ENCODE results near the gene FAIM2.

Gene FAIM2

GRCh38 chr12:49903700-49904423 lies at the start of gene FAIM2:
TSS of gene FAIM2 (minus strand) at chr12:49903900. CDS start at chr12:49903792, 108 bp downstream.
- DNase-seq (ENCODE audit: low spot score) = peak; percentile 29

DNA sequence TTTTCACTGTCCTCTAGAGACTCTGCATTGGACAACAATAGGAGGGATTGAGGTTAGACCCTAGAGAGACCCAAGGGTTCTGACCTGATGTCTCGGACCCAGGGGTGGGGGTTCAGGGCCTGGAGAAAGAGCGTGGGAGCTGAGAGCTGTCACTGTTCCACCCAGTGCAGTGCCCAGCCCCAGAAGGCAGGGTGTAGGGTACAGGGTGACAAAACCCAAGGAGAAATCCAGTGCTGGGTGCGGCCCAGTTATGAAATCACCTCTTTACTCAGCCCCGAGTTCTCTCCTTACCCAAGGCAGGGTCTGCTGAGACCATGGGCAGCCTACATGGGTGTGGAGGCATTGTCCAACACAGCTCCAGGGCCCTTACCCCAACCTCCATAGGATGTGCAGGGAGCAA lies 49.5 kb upstream of the FAIM2 start:
- no peak for DNase-seq (ENCODE audit: low spot score)

- DNase-seq (ENCODE audit: low spot score) = no peak
These were observed 48.8 kb upstream of the FAIM2 start for GRCh38 chr12:49952391-49953055.

- DNase-seq (ENCODE audit: low spot score) = no peak
These were observed 47.9 kb upstream of the FAIM2 start for GRCh38 chr12:49951411-49952240.

- no peak for DNase-seq (ENCODE audit: low spot score)
These were observed 46.9 kb upstream of the FAIM2 start, which contains the start of gene AQP2 for GRCh38 chr12:49950273-49951251. TSS of gene AQP2 (plus strand) at chr12:49950737. CDS start at chr12:49950831, 94 bp downstream.

DNA sequence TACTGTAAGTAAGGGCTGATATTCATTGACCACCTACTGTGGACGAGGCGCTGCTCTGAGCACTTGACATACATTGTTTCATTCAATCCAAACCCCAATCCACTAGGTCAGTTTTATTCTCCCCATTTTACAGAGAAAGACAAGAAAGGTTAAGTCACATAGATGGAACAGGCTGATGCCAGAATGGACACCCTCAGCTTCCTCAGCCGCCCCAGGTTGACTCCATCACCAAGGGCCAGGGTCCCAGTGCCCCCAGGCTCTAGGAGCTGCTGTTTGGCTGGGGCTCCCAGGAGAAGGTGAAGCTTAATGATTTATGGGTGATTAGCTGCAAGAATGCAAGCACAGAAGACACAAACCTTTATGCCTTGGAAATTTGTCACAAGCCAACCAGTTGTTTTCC lies 46.2 kb upstream of the FAIM2 start:
- no peak for DNase-seq (ENCODE audit: low spot score)

- no peak for DNase-seq (ENCODE audit: low spot score)
These were observed 45.5 kb upstream of the FAIM2 start for GRCh38 chr12:49948866-49949845.

DNA sequence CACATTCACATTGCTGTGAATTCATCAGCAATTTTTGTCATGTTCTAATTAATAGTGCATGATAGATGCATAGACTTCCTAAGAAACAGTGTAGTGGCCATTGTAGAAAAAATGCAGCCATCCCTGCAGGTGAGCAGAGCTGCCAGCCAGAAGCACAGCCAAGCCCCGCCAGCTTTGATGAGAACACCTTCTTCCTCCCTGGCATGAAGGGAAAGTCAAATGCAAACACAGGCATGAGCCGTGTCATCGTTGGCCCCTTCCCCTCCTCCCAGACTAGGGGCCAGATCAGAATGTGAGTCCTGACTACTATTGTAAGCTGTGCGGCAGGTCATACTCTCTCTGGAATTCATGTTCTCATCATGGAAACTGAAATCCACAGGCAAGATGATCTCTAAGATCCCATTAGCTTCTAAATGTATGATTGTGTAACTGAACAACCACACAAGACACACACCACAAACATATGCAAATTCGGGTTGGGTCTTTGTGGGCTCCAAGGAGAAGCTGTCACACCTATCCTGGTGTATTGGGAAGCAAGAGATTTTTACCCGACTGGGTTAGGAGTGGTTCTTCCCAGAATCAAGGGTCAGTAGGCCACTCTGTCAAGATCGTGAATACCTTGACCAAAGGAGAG lies 44.0 kb upstream of the FAIM2 start:
- DNase-seq (ENCODE audit: low spot score) = no peak

DNA sequence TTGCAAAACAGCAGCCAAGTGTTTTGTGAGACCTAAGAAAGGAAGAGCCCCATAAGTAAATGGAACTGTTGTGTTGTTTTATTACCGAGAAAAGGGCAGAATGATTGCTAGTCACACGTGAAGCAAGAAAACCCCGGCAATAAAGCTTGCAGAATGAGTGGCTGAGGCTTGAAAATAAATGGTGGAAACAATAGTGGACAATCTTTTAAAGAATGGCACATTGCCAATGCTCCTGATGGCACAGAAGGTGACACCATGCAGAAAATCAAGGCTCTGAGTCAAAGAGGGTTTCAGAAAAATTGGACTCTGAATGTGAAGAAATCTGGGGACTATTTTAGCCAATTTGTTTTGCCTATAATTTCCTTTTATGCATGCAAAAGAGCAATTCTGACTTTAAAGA lies 42.8 kb upstream of the FAIM2 start:
- no peak for DNase-seq (ENCODE audit: low spot score)

DNA sequence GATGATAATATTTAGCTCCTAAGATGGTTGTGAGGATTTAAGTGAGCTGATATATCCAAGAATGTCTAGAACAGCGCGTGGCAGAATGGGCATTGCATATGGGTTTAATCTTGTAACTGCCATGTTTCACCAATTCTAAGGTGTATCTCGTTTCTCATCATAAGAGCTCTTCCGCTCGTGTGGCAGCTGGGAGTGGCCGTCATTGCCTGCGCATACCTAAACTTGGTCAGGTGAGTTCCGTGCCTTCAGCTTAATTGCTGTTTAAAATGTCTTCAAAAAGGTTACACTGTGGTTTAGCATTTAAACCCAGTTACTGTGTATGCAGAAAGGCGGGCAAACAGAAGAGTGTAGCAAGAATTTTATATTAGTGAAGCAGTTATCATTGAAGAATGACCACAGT lies 42.4 kb upstream of the FAIM2 start:
- DNase-seq (ENCODE audit: low spot score) = no peak

DNA sequence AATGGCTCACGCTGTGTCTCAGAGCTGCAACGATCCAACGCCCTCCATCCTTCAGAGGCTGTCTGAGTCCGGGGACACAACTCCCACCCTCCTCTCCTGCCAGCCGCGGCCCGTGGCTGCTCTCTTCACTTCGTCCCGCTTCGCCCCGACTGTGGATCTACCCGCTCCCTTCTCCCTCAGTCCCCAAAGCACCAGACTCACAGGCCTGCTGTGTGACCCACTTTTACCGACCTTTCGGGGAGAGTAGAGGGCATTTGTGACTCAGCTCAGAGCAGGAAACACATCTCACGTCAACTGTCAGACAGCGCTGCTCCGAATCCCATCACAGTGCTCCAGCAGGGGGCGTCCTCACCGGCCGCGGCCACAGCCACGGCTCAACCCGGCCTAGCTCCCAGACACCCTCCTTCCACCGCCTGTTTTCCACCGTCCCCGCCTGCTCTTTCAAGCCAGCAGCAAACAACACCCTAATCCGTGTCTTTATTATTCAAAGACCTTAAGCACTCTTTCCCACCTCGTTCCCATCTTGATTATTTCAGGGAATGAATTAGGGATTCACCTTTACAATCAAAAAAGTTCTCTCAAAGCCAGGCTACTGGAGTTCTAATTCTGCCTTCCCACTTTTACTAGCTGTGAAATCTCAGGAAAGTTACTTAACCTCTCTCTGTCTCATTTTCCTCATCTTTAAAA lies 41.8 kb upstream of the FAIM2 start:
- peak; percentile 79 for DNase-seq (ENCODE audit: low spot score)

DNA sequence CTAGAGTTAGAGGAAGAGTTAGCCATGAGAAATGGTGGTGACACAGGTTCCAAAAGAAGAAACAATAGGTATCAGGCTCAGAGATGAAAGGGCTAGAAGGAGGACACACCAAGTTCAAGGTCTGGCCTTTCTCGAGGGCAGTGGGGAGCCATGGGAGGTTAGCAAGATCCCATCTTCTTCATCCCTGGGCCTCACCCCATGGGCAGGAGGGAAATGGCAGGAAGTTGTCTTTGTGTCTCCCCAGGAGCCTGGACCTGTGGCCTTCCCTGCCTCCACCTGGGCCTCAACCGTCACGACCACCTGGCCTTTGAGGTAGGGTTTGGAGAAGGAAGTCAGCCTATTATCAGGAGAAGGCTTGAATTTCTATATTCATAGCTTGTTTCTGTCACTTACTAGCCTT lies 41.0 kb upstream of the FAIM2 start:
- no peak for DNase-seq (ENCODE audit: low spot score)

DNA sequence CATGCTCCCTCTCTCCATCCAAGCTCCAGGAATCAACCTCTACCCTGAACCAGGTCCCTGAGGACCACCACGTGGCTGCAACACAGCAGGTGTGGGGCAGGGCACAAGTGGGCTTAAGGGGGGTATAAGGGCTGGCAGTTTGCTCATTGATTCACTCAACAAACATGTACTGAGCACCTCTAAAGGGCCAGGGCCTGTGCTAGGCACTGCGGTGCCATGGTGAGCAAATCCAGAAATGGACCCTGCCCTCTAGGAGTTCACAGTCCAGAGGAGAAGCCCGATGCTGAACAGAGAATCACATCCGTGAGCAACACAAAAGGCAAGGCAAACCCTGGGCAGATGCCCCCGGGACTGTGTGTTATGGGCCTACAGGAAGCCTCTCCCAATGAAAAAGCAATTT lies 40.3 kb upstream of the FAIM2 start:
- DNase-seq (ENCODE audit: low spot score) = no peak

DNA sequence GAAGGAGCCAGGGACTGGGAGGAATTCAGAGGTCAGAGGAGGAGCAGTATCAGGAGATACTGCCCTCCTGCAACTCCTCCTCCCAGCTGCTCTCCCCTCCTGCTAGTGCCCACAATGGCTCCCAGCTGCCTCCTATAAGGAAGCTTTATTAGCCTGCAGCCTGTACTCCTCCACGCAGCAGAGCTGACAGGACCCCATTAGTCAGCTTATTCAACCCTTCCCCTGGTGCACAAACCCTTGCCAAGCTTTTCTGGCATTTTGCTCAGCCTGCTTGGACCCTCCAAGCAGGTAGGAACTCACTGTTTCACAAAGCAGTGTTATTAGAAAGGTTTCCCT lies 39.9 kb upstream of the FAIM2 start:
- no peak for DNase-seq (ENCODE audit: low spot score)

DNA sequence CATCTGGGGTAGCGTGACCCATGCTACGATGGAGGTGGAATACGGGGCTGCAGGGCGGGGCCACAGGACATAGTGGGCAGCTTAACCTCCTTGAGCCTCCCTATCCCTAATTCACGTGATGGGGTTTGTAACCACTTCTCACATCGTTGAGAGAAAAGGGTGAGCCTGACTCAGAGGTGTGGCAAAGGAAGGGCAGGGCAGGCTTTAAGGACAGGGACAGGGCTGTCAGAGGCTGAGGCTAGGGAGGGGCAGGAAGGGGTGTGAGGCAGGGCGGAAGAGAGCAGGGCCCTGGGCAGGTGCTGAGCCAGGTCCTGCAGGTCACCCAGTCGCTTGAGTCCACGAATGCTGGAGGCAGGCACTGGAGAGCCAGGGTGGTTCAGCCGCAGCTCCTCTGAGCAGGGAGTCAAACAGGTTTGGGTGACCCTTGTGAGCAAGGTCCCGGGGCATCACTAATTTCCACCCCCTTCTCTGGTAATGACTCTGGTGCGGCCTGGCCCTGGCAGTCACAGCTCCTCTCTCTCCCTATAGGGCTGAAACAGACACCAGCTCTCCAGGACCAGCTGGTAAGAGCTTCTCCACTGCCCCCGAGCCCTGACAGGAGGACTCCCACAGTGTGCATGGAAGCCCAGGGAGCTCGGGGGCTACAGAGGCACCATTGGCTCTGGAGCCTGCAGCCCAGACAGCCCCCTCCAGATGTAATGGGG lies 39.4 kb upstream of the FAIM2 start:
- DNase-seq (ENCODE audit: low spot score) = no peak

DNA sequence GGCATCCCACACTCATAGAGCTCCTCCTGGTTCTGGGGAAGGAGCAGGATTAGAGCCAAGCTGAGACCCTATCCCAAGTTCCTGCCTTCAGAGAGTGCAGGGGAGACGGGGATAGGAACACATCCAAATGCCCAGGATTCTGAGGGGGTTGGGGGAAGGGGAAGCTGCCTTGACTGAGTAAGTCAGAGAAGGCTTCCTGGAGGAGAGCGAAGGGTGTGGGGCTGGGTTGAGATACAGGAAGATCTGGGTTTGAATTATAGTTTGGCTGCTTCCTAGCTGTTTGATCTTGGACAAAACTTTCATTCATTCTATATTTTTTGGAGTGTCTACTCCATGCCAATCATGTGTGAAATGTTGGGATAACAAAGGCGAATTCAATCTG lies 38.8 kb upstream of the FAIM2 start:
- no peak for DNase-seq (ENCODE audit: low spot score)

GRCh38 chr12:49941556-49942511 lies 38.1 kb upstream of the FAIM2 start:
- no peak for DNase-seq (ENCODE audit: low spot score)

- DNase-seq (ENCODE audit: low spot score) = no peak
These were observed 36.0 kb upstream of the FAIM2 start for GRCh38 chr12:49939707-49940106.
